GM19351 (cell line): ENCODE measurements around the gene MTMR3.

Source experiments
- ATAC-seq: cut with Tn5 transposase; IDR thresholded peaks from one replicate; pipeline ENCODE4 v1.9.1; 2021; ENCODE audit warnings: mild to moderate bottlenecking, moderate library complexity; ENCODE audit not compliant: unreplicated experiment

MTMR3 gene

GRCh38 chr22:29867851-29868250 is 15.1 kb upstream of the MTMR3 start:
- no peak for ATAC-seq

- ATAC-seq, result no peak
These were observed 12.4 kb upstream of the MTMR3 start for GRCh38 chr22:29870574-29870973.

GRCh38 chr22:29871684-29872083 is 11.3 kb upstream of the MTMR3 start:
- ATAC-seq, result no peak

GRCh38 chr22:29872144-29872893 is 10.7 kb upstream of the MTMR3 start:
- ATAC-seq, result no peak

GRCh38 chr22:29872989-29873388 is 10.0 kb upstream of the MTMR3 start:
- ATAC-seq, result no peak

GRCh38 chr22:29873943-29874342 is 9.0 kb upstream of the MTMR3 start:
- no peak for ATAC-seq

- no peak for ATAC-seq
These were observed 5.4 kb upstream of the MTMR3 start for GRCh38 chr22:29877620-29878019.

GRCh38 chr22:29879753-29880152 is 3.2 kb upstream of the MTMR3 start:
- ATAC-seq, result no peak

GRCh38 chr22:29882716-29883044 is 294 bp upstream of the MTMR3 start:
- no peak for ATAC-seq

- no peak for ATAC-seq
These were observed 762 bp downstream of the MTMR3 start for GRCh38 chr22:29883775-29884097.

- no peak for ATAC-seq
These were observed 2.6 kb downstream of the MTMR3 start for GRCh38 chr22:29885610-29886009.

- ATAC-seq, result no peak
These were observed 3.6 kb downstream of the MTMR3 start for GRCh38 chr22:29886596-29886995.

GRCh38 chr22:29887358-29887757 is 4.4 kb downstream of the MTMR3 start:
- no peak for ATAC-seq

GRCh38 chr22:29890760-29891159 is 7.8 kb downstream of the MTMR3 start:
- ATAC-seq, result no peak

- ATAC-seq, result no peak
These were observed 9.6 kb downstream of the MTMR3 start for GRCh38 chr22:29892315-29893156.

GRCh38 chr22:29901354-29901753 is 18.4 kb downstream of the MTMR3 start:
- no peak for ATAC-seq

- no peak for ATAC-seq
These were observed 20.4 kb downstream of the MTMR3 start for GRCh38 chr22:29903371-29903770.

GRCh38 chr22:29904020-29904419 is 21.0 kb downstream of the MTMR3 start:
- no peak for ATAC-seq

GRCh38 chr22:29907753-29908515 is 25.0 kb downstream of the MTMR3 start:
- ATAC-seq, result no peak

GRCh38 chr22:29912141-29912540 is 29.2 kb downstream of the MTMR3 start:
- no peak for ATAC-seq

GRCh38 chr22:29912605-29913398 is 29.8 kb downstream of the MTMR3 start:
- no peak for ATAC-seq
